ENCODE measurements around the gene PARM1. TPM values are rescaled to one million over a fixed set of nuclear protein-coding genes. Genes with fewer than 3 reads are reported as not detected.

The PARM1 gene
- total and polyA plus RNA-seq, 7 donors = 21.9 to 107 (median 41.7) TPM

- intact Hi-C loops (cut with DNase I) = no loop called here
- no peak for TF ChIP-seq EP300 (IDR thresholded peaks at IDR 0.05)
- TF ChIP-seq POLR2AphosphoS5 (IDR thresholded peaks at IDR 0.05) = no peak
- TF ChIP-seq POLR2A (IDR thresholded peaks at IDR 0.05) = no peak
- TF ChIP-seq, protein P1, sequence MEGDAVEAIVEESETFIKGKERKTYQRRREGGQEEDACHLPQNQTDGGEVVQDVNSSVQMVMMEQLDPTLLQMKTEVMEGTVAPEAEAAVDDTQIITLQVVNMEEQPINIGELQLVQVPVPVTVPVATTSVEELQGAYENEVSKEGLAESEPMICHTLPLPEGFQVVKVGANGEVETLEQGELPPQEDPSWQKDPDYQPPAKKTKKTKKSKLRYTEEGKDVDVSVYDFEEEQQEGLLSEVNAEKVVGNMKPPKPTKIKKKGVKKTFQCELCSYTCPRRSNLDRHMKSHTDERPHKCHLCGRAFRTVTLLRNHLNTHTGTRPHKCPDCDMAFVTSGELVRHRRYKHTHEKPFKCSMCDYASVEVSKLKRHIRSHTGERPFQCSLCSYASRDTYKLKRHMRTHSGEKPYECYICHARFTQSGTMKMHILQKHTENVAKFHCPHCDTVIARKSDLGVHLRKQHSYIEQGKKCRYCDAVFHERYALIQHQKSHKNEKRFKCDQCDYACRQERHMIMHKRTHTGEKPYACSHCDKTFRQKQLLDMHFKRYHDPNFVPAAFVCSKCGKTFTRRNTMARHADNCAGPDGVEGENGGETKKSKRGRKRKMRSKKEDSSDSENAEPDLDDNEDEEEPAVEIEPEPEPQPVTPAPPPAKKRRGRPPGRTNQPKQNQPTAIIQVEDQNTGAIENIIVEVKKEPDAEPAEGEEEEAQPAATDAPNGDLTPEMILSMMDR (IDR thresholded peaks at IDR 0.05) = no peak
- no peak overlapping the region for H3K27ac ChIP-seq
- no peak for DNase-seq
- H3K9me3 ChIP-seq = no peaks in the 10 kb centered on the region
- no peak overlapping the region for H3K4me3 ChIP-seq
- no peaks in the 10 kb centered on the region for H3K4me1 ChIP-seq
- no peaks in the 10 kb centered on the region for H3K27me3 ChIP-seq
- H3K36me3 ChIP-seq = no peaks in the 10 kb centered on the region
- 87 to 90% methylated on average over 2 of the region's 2 CpGs for WGBS, 2 donors
Measured at GRCh38 chr4:75087865-75088264, 154.9 kb downstream of the PARM1 start.

DNA sequence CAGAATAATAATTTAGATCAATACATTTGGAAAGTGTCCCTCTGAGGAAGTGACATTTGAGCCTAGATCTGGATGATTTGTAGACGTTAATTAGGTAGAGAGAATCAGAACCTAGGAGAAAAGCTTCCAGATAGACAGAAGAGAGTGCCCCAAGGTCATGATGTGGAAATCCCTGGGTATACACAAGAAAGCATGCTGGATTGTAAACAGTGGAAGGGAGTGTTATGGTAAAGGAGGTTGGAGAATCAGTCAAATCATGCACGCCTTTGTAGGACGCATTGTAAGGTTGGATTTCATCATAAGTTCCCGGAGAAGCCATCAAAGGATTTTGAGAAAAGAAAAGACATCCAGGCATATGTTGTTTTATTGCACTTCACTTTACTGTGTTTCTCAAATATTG, 156.3 kb downstream of the PARM1 start:
- no peak for DNase-seq
- TF ChIP-seq EP300 (IDR thresholded peaks at IDR 0.05) (no peak), POLR2A (IDR thresholded peaks at IDR 0.05) (no peak), POLR2AphosphoS5 (IDR thresholded peaks at IDR 0.05) (no peak)
- TF ChIP-seq, protein P1 (IDR thresholded peaks at IDR 0.05) = no peak
- Histone ChIP-seq H3K27ac (no peak overlapping the region), H3K4me3 (no peak overlapping the region), H3K9me3 (no peaks in the 10 kb centered on the region), H3K27me3 (no peaks in the 10 kb centered on the region), H3K4me1 (no peaks in the 10 kb centered on the region), H3K36me3 (no peaks in the 10 kb centered on the region)
- intact Hi-C loops (cut with DNase I) = no loop called here
- 87% methylated on average over 4 of the region's 4 CpGs for WGBS, 2 donors

DNA sequence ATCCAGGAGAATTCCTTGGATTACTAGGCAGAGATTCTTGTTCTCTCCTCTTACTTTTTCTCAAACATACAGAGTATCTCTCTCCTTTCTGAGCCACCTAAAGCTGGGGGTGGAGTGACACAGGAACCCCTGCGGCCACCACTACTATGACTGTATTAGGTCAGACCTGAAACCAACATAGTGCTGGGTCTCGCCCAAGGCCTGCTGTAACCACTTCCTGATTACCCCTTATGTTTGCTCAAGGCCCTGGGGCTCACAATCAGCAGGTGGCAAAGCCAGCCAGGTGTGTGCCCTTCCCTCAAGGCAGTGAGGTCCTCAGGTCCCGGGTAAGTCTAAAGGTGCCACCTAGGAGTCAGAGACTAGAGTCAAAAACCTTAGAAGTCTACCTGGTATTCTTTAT, 166.4 kb downstream of the PARM1 start:
- DNase-seq = no peak
- Histone ChIP-seq H3K27ac (no peak overlapping the region), H3K9me3 (peaks cover 0 to 3% (median 1%) of the 10 kb centered on the region in 4 donors), H3K36me3 (no peaks in the 10 kb centered on the region), H3K27me3 (no peaks in the 10 kb centered on the region), H3K4me3 (no peak overlapping the region), H3K4me1 (no peaks in the 10 kb centered on the region)
- intact Hi-C loops (cut with DNase I) = no loop called here
- WGBS, 2 donors = 19 to 53% methylated on average over 3 of the region's 3 CpGs
- TF ChIP-seq POLR2AphosphoS5 (IDR thresholded peaks at IDR 0.05) = no peak
- TF ChIP-seq, protein P1 (IDR thresholded peaks at IDR 0.05) = no peak
- TF ChIP-seq EP300 (IDR thresholded peaks at IDR 0.05) = no peak
- TF ChIP-seq POLR2A (IDR thresholded peaks at IDR 0.05) = no peak

Other genes with a start within 250 kb of the PARM1 start
- gene BTC, start 138.6 kb upstream of the PARM1 start, total RNA-seq = 100 to 1,000 TPM in 1 of 4 donors, 10 to 100 TPM in 3; 42.2 to 102 (median 61.7) TPM
- 1 to 10 TPM in 2 of 3 donors, under 1 TPM in 1; 0.69 to 4.9 (median 1.8) TPM for gene BTC, start 138.6 kb upstream of the PARM1 start, polyA plus RNA-seq